HuH-7 (cell line): ENCODE measurements around the gene RNF214.
A peak's percentile ranks its signal among the peaks of the same experiment; 100 is the strongest.
"Not testable (repeated sequence)": the region's sequence is repeated elsewhere in the genome, so short reads cannot be mapped to it uniquely, and the experiment has no call there.

Experiments used
- DNase-seq: peaks from one replicate; pipeline ENCODE4 v3.0.0; 2011; ENCODE audit warnings: low spot score

Gene RNF214

DNA sequence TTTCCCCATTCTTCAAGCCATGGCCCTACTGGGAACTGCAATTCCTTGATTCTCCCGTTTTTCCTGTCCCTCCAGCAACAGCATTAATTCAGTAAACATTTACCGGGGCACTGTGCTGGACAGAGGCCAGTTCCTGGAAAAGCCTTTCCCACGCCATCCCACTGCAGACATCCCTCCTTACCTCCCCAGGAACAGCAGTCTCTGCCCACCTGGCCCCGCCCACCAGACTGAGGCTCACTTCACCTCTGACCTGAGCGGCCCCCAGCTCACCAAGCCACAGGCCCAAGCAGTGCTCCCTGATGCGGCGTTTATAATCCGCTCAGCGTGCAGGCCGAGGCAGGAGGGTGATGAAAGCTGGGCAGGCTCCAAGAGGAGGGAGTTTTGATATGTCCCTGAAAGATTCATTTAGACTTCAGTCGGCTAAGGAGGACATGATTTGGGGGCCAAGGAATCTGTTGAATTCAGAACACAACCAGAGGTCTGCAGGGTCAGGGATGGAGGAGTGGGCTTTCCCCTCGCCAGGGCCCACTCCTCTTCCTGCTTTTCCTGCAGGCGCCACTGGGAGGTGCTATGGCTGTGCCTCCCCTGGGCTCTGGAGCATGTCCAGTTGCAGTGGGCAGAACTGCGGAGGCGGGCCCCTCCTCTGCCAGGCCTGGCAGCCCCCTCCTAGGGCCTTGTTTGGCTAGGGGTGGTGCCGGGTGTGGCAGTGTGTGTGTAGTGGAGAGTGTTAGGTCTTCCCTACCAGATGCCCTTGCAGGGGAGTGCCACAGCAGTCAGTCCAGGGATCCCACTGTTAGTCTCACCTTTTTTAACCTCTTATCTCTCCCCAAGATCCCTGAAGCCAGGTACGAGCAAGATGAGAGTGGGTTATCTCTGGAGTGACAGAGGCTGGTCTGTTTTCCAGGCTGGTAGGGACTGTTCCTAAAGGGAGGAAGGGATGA is 34.7 kb upstream of the RNF214 start:
- DNase-seq = peak; percentile 60

DNA sequence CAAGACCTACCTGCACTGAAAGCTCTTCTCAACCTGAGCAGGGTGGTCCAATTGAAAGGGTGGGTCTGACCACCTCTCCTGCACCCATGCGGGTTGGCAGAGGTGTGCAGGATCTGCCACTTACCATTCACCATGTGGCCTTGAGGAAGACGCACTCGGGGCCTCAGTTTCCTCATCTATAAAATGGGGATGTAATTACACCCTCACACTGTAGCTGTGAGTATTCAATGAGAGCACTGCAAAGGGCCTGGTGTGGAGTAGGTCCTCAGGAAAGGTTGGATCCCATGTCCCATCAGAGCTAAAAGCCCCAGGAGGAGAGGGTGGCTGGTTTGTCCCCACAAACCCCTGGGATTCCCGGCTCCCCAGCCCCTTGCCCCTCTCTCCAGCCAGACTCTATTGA is 33.9 kb upstream of the RNF214 start:
- DNase-seq = no peak

DNA sequence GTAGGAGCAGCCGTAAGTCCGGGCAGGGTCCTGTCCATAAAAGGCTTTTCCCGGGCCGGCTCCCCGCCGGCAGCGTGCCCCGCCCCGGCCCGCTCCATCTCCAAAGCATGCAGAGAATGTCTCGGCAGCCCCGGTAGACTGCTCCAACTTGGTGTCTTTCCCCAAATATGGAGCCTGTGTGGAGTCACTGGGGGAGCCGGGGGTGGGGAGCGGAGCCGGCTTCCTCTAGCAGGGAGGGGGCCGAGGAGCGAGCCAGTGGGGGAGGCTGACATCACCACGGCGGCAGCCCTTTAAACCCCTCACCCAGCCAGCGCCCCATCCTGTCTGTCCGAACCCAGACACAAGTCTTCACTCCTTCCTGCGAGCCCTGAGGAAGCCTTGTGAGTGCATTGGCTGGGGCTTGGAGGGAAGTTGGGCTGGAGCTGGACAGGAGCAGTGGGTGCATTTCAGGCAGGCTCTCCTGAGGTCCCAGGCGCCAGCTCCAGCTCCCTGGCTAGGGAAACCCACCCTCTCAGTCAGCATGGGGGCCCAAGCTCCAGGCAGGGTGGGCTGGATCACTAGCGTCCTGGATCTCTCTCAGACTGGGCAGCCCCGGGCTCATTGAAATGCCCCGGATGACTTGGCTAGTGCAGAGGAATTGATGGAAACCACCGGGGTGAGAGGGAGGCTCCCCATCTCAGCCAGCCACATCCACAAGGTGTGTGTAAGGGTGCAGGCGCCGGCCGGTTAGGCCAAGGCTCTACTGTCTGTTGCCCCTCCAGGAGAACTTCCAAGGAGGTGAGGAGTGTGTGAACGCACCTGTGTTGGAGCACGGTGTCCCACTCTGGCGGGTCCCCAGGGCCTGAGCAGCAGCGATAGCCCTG is 33.2 kb upstream of the RNF214 start, which contains the start of gene TAGLN:
TSS of gene TAGLN (plus strand) at position 318 of the 863 bp plus-strand sequence. CDS start 3,644 bp downstream, outside the sequence.
- DNase-seq = no peak

DNA sequence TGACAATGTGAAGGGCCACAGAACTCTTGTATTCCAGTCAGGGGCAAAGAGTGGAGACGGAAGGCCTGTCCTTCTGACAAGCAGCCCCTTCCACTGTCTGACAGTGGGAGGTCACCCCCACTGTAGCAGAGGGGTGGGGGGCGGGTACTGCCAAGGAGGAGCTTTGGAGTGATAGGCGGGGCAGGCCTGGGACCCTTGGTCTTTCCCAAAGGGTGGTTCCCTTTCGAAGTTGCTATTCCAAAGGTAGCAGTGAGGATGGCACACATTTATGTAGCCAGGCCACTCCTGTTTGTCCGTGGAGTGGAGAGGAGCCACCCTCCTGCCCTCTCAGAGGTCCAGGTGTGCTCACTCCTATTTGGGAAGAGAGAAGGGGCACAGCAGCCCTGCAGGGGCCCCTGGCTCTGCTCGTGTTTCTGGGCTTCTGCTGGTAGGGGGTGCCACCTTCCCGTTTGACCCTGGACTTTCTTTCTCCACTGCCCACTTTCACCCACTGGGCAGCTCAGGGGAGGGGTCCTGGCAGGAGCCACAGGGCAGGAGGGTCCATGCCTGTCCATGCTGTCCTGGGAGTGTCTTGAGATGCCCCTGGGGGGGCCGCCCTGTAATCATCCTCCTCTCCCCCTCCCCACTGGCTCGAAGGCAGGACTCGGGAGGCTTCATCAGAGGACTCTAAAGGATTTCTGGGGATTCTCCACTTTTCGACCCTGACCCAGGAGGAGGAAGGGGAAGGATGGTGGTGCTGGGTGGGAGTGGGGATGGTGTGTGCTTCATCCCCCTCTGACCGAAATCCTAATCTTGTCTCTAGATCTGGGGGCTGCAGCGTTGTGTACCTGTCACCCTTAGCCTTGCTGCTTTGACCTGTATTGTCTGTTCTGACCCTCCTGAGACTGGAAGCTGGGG is 32.3 kb upstream of the RNF214 start:
- DNase-seq = no peak

DNA sequence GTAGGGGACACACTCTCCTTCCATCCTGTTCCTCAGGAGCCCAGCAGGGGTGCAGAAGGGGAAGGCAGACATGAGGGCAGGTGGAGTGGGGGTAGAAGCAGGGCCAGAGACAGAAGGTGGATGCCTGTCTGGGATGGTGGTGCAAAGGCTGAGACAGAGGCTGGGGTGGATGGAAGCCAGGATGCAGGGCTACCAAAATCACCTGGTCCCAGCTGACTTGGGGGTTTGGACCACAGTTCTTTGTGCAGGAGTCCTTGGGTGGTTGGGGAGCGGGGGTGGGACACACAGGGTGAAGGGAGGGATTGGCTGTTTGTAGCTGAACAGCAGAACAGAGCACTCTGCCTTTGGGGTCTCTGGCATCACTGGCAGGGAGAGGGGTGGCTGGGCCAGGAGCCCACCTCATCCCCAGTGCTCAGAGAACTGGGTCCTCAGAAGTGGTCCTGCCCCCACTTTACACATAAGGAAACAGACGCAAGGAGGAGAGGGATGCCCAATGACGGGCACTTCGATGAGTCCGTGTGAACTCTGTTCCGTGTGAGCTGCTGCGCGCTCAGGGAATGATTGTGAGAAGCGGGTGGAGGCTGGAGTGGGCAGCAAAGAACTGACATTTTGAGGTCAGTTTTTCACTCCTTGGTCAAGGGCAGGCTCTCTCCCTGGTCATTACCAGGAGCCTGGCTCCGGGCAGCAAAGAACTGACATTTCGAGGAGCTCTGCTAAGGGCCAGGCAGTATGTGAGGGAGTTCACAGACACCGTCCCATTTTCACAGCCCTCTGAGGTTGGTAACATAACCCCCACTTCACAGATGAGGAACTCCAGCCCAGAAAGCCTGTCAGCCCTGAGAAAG is 31.4 kb upstream of the RNF214 start:
- no peak for DNase-seq

DNA sequence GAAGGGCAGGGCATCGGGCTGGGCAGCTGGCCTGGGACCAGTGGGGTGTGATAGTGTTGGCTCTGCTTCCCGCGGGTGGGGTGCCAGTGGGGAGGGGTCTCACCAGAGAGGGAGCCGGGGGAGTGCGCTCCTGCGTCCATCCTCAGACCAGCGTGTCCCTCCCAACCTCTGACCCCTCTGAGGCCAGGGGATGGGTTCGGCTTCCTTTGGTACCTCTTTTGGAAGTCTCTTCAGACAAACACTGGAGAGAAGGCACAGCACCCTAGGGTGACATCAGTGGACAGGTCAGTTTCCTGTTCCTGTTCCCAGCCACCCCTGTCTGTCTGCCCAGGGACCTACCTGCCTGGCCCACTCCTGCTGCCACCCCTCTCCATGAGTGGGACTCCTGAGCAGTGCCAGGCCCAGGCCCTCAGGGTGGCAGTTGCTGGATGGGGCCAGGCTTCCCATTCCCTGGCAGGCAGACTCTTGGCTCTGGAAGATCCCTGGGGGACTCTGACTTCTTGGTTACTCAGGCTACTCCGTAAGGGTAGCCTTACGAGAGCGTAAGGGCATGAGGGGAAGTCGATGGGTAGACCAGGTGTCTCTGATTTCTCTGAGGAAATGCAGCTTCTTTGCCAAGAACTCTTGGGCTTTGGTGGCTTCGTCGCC is 30.7 kb upstream of the RNF214 start:
- DNase-seq = no peak

DNA sequence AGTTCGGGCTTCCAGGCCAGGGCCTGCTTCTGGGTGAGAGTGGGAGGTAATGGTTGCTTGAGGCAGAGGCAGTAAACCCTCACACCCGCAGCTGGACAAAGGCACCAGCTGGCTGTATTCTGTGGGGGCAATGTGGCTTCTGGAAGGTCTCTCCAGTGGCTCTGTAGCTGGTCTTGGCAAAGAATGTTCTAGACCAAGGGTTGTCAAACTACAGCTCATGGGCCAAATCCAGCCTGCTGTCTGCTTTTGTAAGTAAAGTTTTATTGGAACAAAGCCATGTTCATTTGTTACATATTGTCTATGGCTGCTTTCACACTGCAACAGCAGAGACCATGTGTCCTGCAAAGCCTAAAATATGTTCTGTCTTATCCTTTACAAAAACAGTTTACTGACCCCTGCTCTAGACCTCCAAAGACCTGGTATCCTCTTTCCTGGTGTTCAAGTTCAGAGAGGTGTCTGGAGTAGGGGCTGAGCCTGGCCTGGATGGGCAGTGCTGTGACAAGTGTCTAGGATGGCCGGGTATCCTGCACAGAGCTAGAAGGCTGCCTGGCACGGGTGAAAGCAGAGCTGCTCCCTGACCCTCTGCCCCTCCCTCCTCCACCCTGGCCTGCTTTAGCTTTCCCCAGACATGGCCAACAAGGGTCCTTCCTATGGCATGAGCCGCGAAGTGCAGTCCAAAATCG is 29.9 kb upstream of the RNF214 start:
- DNase-seq = no peak

DNA sequence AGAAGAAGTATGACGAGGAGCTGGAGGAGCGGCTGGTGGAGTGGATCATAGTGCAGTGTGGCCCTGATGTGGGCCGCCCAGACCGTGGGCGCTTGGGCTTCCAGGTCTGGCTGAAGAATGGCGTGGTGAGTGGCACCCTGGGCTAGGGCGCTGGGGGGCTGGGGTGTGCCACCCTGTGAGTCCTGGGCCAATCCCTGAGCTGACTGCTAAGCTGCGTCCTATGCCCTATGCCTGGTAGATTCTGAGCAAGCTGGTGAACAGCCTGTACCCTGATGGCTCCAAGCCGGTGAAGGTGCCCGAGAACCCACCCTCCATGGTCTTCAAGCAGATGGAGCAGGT is 29.4 kb upstream of the RNF214 start:
- no peak for DNase-seq

DNA sequence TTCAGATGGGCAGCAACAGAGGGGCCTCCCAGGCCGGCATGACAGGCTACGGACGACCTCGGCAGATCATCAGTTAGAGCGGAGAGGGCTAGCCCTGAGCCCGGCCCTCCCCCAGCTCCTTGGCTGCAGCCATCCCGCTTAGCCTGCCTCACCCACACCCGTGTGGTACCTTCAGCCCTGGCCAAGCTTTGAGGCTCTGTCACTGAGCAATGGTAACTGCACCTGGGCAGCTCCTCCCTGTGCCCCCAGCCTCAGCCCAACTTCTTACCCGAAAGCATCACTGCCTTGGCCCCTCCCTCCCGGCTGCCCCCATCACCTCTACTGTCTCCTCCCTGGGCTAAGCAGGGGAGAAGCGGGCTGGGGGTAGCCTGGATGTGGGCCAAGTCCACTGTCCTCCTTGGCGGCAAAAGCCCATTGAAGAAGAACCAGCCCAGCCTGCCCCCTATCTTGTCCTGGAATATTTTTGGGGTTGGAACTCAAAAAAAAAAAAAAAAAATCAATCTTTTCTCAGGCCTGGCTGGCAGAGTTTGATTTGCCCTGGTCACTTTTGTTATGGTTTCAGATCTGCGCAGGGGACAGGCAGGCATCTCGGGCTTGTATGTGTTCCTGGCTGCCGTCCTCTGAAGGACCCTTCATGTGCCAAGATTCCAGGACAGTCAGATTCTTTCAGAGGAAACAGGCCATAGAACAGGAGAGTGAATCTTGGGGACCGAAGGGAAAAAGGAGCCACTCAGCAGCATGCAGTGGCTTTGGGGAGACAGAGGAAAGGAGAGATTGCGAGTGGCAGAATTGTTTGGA is 28.0 kb upstream of the RNF214 start:
- no peak for DNase-seq

DNA sequence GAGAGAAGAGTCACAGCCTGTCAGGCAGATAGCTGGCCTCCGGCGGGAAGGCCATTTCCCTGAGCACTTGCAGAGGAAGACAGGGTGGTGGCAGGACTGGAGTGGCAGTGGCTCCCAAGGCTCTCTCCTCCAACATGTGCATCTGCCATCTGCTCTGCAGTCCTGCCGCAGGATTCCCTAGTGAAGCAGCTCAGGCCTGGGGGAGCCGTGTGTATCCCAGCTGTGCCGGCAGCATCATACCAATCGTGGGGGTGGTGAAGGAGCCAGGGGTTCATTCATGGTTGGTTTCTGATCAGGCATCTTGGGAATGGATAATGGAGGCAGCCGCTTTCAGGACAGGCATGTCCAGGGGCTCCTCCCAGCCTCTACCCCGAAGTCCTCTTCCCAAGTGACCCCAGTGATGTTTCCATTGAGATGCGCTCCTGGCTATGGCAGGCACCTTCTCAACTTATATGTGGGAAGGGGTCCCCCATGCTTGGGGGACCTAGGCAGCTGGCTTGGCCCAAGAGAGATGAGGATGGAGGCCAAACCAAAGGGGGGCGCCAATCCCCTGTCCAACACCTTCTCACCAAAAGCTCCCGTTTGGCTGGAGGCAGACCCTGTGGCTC is 27.2 kb upstream of the RNF214 start:
- no peak for DNase-seq

DNA sequence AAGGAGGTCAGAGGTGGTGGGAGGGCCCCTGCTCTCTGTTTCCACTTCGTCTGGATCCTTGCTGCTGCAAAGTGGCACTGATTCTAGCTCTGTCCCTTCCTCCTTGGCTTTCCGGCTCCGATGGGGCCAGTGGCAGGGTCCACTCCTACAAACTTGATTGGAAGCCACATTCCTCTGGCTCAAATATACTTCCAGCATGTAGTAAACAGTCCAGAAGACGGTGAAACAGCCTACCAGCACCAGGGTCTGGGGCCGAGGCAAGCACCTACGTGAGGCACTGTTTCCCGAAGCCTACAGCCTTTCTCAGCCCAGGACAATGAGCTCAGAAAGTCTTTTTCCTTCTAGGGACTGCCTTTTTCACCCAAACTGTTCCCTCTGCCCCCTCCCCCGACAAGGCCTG is 26.4 kb upstream of the RNF214 start:
- not testable (repeated sequence) for DNase-seq

DNA sequence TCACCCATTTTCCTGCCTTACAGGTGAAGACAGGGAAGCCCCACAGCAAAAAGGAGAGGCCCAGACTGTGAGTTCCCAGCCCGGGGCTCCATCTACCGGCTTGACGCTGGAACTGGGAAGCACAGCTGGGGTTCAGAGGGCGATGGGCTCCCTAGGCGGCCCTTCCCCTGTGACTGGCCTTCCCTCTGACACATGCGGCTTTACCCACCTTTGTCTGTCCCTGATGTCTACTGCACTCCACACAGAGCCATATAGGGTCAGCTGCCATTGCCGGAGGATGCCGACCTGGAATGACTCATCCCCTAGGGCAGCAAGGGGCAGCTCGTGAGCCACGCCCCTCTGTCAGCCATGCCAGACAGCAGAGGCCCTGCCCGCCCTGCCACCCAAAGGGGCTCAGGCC is 25.6 kb upstream of the RNF214 start:
- DNase-seq = not testable (repeated sequence)

DNA sequence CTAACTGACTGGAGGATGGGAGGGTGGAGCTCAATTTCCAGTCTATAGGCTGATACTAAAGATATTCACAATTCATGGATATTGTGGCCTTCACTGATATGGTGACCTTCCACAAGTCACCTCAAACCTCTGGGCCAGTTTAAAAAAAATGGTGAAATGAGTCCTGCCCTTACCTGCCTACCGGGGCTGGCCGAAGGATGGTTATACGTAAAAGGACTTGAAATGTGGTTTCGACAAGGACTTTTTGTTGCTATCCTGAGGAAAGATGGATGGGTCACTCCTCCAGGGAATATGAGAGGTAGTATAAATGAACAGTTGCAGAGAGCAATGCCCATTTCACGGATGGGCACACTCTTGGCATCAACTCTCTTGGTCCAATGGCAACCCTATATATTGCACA is 25.0 kb upstream of the RNF214 start:
- DNase-seq = not testable (repeated sequence)

DNA sequence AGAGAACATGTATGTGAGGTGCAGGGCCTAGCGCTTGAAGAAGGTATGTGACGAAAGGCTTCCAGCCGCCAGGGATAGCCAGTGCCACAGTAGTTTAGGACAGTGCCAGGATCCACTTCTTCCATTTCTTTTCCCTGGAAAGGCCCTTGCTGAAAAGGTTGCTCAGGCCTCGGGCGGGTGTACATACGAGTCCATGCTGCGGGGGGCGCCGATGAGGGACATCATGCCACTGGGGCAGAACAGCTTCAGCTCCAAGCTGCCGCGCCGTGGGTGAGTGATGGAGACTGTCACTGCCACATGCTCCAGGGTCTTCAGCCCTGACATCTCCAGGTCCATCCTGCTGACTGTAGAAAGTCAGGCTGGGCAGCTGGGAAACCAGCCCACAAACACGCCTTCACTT is 23.8 kb upstream of the RNF214 start:
- DNase-seq = not testable (repeated sequence)

DNA sequence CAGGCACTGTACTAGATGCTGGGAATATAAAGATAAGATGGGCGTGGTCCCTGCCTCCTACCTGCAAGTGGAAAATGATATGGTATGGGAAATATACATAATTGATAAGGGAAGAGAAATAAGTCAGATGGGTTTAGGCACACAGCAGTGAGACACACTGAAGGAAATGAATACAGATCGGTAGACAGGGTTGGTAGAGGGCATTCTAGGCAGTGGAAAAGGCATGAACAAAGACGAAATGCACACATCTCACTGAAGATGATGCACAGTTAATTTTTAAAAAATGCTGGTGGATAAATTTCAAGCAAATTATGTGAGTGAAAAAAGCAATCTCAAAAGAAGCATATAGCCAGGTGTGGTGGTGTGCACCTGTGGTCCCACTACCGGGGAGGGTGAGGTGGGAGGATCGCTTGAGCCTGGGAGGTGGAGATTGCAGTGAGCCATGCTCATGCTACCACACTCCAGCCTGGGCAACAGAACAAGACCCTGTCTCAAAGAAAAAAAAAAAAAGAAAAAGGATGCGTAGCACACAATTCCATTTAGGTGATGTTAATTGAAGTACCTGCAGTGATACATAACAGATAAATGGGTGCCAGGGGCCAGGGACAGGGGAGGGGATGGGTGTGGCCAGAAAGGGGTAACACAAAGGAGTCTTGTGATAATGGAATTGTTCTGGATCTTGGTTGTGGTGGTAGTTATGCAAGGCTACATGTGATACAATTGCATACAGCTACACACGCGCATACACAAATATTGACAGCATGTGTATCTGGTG is 22.9 kb upstream of the RNF214 start:
- DNase-seq = not testable (repeated sequence)

DNA sequence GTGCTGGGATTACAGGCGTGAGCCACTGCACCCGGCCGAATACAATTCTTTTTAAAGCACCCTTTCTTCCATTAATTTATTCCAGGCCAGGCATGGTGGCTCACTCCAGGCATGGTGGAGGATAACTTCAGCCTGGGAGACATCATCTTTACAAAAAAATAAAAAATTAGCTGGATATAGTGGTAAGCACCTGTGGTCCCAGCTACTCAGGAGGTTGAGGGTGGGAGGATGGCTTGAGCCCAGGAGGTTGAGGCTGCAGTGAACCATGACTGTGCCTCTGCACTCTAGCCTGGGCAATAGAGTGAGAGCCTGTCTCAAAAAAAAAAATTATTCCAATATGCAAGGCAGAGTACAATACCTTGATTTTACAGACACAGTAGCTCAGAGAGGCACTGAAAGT is 21.9 kb upstream of the RNF214 start:
- DNase-seq = no peak

DNA sequence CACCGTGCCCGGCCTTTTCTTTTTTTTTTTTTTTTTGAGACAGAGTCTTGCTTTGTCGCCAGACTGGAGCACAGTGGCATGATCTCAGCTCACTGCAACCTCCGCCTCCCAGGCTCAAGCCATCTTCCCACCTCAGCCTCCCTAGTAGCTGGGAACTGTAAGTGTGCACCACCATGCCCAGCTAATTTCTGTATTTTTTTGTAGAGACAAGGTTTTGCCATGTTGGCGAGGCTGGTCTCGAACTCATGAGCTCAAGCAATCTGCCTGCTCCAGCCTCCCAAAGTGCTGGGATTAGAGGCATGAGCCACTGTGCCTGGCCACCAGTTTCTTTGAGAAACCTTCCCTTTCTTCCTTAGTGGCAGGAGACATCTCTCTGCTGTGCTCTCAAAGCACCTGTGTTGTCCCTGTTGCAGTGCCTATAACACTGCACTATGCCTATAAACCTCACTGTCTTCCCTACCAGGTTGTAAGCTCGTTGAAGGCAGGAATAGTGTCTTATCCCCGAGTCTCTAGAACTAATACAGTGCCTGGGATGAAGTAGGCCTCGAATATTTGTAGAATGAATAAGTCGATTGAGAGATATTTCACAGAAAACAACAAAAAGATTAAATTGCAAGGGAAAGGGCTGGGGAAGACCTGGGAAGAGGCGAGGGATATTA is 19.6 kb upstream of the RNF214 start:
- no peak for DNase-seq
